Activated naive CD8-positive, alpha-beta T cell treated with anti-CD3 and anti-CD28 coated beads, Interleukin-2, amount 10 ng/mL, durations not matched to agents 7 days and 5 days (primary cell): ENCODE measurements around the gene MIS18BP1. TPM values are rescaled to one million over a fixed set of nuclear protein-coding genes. Genes with fewer than 3 reads are reported as not detected.

Experiments
- ATAC-seq: fragments of 150-1000 bp; cut with Tn5 transposase; one replicate; pipeline ENCODE4 v1.10.0; 2021; ENCODE audit warnings: low read depth, moderate library complexity
- POLR2A ChIA-PET: fragments of 350-600 bp; sonication (Branson Sonifier 250); formaldehyde crosslinking; loops from one replicate; lab custom pipeline; 2021; ENCODE audit warnings: antibody characterized with exemption; lab: Charles Lee
- DNase-seq: peaks from one replicate; pipeline ENCODE4 v3.0.0; 2021
- H3K27ac Mint-ChIP-seq: one replicate; pipeline ENCODE4 v1.8.0; 2022; ENCODE audit warnings: mild to moderate bottlenecking, mixed read lengths
- H3K27me3 Mint-ChIP-seq: one replicate; pipeline ENCODE4 v1.8.0; 2022; ENCODE audit warnings: mild to moderate bottlenecking, moderate library complexity, mixed read lengths
- H3K36me3 Mint-ChIP-seq: one replicate; pipeline ENCODE4 v1.8.0; 2021; ENCODE audit warnings: mild to moderate bottlenecking, mixed read lengths
- H3K4me1 Mint-ChIP-seq: one replicate; pipeline ENCODE4 v1.8.0; 2021; ENCODE audit warnings: mixed read lengths
- H3K4me3 Mint-ChIP-seq: one replicate; pipeline ENCODE4 v1.8.0; 2022; ENCODE audit warnings: mild to moderate bottlenecking, moderate library complexity, mixed read lengths
- H3K9me3 Mint-ChIP-seq: one replicate; pipeline ENCODE4 v1.8.0; 2021; ENCODE audit warnings: mixed read lengths
- total RNA-seq, 2 experiments: library from RNA; stranded (reverse); gene quantifications; one replicate each; pipeline ENCODE4 v1.2.3, GENCODE V29; 2021

Gene MIS18BP1
- total RNA-seq, 2 experiments from 2014 or later: 52.0 to 57.2 TPM

- ATAC-seq (no peak), DNase-seq (no peak)
- Mint-ChIP-seq H3K9me3 (no peaks in the 10 kb centered on the region), H3K36me3 (peaks cover 9% of the 10 kb centered on the region), H3K4me3 (no peak overlapping the region), H3K27ac (no peak overlapping the region), H3K4me1 (no peaks in the 10 kb centered on the region), H3K27me3 (no peaks in the 10 kb centered on the region)
- POLR2A ChIA-PET: no interaction called here
These were observed 71.7 kb downstream of the MIS18BP1 start for GRCh38 chr14:45181329-45181728.

GRCh38 chr14:45177076-45177475, 75.9 kb downstream of the MIS18BP1 start:
- H3K36me3 Mint-ChIP-seq: peaks cover 14% of the 10 kb centered on the region
- DNase-seq (no peak), ATAC-seq (no peak)
- H3K4me1 Mint-ChIP-seq: no peaks in the 10 kb centered on the region
- H3K9me3 Mint-ChIP-seq: no peaks in the 10 kb centered on the region
- H3K4me3 Mint-ChIP-seq: no peak overlapping the region
- no peak overlapping the region for H3K27ac Mint-ChIP-seq
- no peaks in the 10 kb centered on the region for H3K27me3 Mint-ChIP-seq
- POLR2A ChIA-PET: no interaction called here

- H3K27ac Mint-ChIP-seq: no peak overlapping the region
- DNase-seq (no peak), ATAC-seq (no peak)
- no peaks in the 10 kb centered on the region for H3K27me3 Mint-ChIP-seq
- POLR2A ChIA-PET: no interaction called here
- H3K4me1 Mint-ChIP-seq: no peaks in the 10 kb centered on the region
- H3K9me3 Mint-ChIP-seq: no peaks in the 10 kb centered on the region
- peaks cover 10% of the 10 kb centered on the region for H3K36me3 Mint-ChIP-seq
- H3K4me3 Mint-ChIP-seq: no peak overlapping the region
These were observed 83.1 kb downstream of the MIS18BP1 start for GRCh38 chr14:45169906-45170305.

- Mint-ChIP-seq H3K36me3 (peaks cover 13% of the 10 kb centered on the region), H3K9me3 (no peaks in the 10 kb centered on the region), H3K4me1 (peaks cover 9% of the 10 kb centered on the region), H3K4me3 (no peak overlapping the region), H3K27ac (peak overlapping the region; percentile 7), H3K27me3 (no peaks in the 10 kb centered on the region)
- peak; percentile 84 for ATAC-seq
- DNase-seq: no peak
- POLR2A ChIA-PET: no interaction called here
These were observed 96.9 kb downstream of the MIS18BP1 start for GRCh38 chr14:45156067-45156466.

Other genes with a start within 250 kb of the MIS18BP1 start
- gene PRPF39, start 169.1 kb downstream of the MIS18BP1 start, total RNA-seq: 10 to 100 TPM; 54.8 to 56.8 TPM
- gene FKBP3, start 118.7 kb downstream of the MIS18BP1 start, total RNA-seq: 10 to 100 TPM; 65.7 to 67.1 TPM
- gene FANCM, start 117.3 kb downstream of the MIS18BP1 start, total RNA-seq: 10 to 100 TPM; 15.0 to 17.7 TPM